DMS53 treated with DMSO at 0.1 percent for 48 hours (cell line): ENCODE data around the gene ATP2B2.

Experiments
- DNase-seq: peaks from one replicate; lab custom pipeline; 2025; ENCODE audit not compliant: unreplicated experiment; lab: John Stamatoyannopoulos, UW

ATP2B2 gene

GRCh38 chr3:10368512-10368911 is 136.9 kb downstream of the ATP2B2 start:
- no peak for DNase-seq

- DNase-seq, result no peak
Observed at GRCh38 chr3:10367506-10367905, 137.9 kb downstream of the ATP2B2 start.

DNA sequence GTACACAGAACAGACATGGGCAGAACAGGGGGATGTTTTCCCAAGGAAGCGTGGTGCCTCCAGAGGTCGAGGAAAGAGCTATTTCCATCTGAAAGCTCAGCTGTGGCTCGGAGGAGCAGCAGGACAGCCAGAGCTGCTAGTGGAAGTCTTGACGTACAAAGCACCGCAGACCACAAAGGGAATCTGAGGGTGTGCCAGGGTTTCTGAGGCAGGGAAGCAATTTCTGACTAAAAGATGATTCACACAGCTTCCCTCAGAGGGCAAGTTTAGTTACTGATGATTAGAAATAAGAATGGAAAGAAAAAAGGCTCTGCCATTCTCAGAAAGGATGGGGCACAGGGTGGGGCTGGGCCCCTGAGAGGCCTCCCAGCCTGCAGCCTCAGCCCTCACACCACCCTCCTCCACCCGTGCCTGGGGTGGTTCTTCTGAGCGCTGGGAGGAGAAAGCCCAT is 138.7 kb downstream of the ATP2B2 start:
- DNase-seq, result no peak

- no peak for DNase-seq
Observed at GRCh38 chr3:10365791-10366190, 139.6 kb downstream of the ATP2B2 start.

DNA sequence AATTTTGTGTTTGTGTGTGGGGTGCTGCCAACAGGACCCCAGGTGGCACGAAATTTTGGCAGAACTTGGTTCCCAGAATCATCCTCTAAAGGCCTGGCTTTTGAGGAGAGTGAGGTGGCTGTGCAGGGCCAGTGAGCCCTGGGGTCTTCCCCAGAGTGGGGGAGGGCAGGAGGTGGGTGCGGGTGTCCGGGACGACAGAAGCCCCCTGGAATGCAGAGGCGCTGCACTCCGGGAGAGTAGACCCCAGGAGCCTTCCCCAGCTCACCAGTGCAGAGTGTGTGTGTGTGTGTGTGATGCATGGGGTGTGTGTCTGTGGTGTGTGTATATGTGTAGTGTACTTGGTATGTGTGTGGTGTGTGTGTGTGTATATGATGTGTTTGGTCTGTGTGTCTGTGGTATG is 140.1 kb downstream of the ATP2B2 start:
- no peak for DNase-seq

- DNase-seq, result no peak
Observed at GRCh38 chr3:10364806-10365205, 140.6 kb downstream of the ATP2B2 start.

DNA sequence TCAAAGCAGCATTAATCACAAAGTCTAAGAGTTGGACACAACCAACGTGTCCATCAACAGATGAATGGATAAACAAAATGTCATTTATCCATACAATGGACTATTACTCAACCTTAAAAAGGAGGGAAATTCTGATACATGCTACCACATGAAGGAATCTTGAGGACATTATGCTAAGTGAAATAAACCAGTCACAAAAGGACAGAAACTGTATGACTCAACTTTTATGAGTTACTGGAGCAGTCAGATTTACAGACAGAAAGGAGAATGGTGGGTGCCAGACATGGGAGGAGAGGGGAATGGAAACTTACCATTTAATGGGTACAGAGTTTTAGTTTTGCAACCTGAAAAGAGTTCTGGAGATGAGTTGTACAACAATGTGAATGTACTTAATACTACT is 141.5 kb downstream of the ATP2B2 start:
- DNase-seq, result no peak

- peak; percentile 23 for DNase-seq
Observed at GRCh38 chr3:10361375-10361774, 144.0 kb downstream of the ATP2B2 start.

DNA sequence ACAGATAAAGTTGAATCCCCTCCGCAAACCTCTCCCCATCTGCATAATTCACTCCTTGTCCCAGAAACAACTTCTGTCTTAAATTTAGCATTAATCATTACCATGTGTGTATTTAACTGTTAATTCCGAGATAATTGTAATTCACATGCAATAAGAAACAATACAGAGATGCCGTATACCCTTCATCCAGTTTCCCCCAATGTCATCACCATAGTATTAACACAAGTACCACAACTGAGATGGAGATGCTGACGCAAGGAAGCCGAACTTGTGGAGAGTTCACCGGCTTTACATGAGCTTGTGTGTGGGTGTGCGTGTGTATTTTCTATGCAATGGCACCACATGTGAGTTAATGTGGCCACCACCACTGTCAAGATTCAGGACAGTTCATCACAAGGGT is 144.9 kb downstream of the ATP2B2 start:
- no peak for DNase-seq

- no peak for DNase-seq
Observed at GRCh38 chr3:10359761-10360161, 145.6 kb downstream of the ATP2B2 start.

GRCh38 chr3:10358309-10358980 is 146.9 kb downstream of the ATP2B2 start:
- no peak for DNase-seq

- DNase-seq, result no peak
Observed at GRCh38 chr3:10357592-10358308, 147.6 kb downstream of the ATP2B2 start.

- no peak for DNase-seq
Observed at GRCh38 chr3:10357095-10357494, 148.3 kb downstream of the ATP2B2 start.

- DNase-seq, result no peak
Observed at GRCh38 chr3:10356461-10356981, 148.9 kb downstream of the ATP2B2 start.

DNA sequence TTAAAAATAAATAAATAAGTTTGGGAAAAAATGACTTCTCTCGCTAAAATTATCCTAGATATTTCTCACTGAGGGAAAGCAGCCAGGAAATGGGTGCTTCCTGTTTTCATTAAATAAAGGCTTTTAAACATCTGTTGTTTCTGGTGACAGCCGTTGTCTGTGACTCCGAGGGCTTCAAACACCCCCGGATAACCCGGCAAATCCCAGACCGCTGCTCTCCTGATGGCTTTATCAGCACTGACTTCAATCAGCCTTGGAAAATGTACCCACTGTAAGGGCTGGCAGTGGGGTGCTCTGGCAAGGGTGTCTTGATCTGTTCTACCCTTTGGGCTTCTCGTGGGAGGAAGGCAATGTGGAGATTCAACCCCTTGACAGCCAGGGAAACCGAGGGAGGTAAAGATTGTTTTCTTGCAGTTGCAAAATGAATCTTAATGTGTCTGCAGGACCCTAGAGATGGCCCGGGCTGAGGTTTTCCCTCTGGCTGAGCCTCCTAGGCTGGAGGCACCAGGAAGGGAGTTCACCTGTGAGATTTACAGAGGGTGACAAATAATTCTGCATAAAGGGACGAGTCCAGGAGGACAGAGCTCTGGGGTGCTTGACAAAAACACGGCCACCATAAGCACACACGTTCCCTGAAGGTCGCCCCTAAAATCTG is 150.9 kb downstream of the ATP2B2 start:
- no peak for DNase-seq

DNA sequence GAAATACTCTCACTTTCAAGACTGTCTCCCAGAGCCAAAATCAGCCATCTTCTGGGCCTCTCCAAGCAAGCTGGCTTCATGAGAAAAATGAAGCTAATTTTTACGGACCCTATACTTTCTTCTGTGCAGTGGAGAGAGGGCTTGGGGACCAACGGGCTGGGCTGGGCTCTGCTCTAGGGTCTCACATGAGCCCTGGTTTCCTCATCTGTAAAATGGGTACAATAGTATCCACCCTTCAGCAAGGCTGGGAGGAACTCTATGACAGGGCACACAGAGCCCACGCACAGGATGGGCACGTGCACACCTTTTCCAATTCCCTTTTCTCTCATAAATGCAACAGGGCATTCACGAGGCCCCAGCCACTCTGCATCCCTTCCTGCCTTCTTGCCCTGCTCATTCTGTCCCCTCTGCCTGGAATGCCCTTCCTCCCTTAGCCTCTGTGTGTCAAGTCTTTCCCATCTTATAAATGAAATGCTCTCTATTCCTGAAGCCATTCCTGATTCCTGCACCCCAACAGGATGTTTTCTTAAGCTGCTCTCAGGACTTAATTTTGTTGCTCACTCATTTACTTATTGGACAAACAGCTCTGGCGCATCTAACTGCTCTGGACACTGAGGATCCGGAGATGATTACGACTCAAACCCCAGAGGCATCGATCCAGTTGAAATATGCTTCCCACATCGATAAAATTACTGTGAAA is 151.6 kb downstream of the ATP2B2 start:
- DNase-seq, result no peak

GRCh38 chr3:10353160-10353559 is 152.2 kb downstream of the ATP2B2 start:
- DNase-seq, result no peak

- DNase-seq, result no peak
Observed at GRCh38 chr3:10352146-10352911, 153.1 kb downstream of the ATP2B2 start.

DNA sequence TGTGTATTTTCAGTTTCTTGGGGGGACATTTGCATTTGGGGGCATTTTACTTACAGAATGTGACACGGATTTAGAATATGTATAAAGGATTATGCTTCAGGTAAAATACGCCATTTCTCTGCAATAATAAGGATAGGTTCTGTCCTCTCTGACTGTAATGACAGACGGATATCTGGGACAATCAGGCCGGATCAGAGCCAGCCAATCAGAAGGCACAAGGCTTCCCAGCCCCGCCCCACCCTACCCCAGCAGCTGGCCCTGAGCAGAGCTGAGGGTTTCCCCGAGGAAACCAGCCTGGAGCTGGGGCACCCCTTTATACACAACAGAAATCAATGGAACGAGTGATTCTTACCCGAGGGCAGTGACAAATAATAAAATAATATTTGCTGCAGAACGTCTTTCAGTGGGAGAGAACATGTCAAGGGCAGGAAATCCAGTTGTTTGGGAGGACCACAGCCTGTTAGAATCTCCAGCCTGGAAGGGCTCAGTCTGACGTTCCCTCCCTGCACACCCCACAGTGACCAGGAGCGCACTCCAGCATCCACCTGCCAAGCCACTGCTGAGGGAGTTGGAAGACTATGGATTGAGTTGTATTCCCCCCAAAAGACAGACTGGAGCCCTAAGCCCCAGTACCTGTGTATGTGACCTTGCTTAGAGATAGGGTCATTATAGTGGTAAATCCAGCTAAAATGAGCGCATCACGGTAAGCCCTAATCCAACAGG is 154.2 kb downstream of the ATP2B2 start:
- no peak for DNase-seq
